IMR-90 (cell line): Measurements from ENCODE around the gene CDH26. TPM values are rescaled to one million over a fixed set of nuclear protein-coding genes. Genes with fewer than 3 reads are reported as not detected.

Experiments used
- ATAC-seq: fragments of 200-7000 bp; cut with Tn5 transposase; 2 replicates; pipeline ENCODE4 v1.9.1; 2020; ENCODE audit warnings: low read depth, mild to moderate bottlenecking, moderate library complexity
- BruUV-seq: library from RNA; stranded (reverse); fragments of 400-500 nt; replicated peaks from 2 replicates; lab custom pipeline; 2021; lab: Mats Ljungman, UMichigan
- CTCF ChIA-PET: fragments of 300-600 bp; formaldehyde crosslinking; extraction: SDS; loops from one replicate; lab custom pipeline; 2021; ENCODE audit warnings: antibody characterized with exemption; lab: Yijun Ruan, JAX
- POLR2A ChIA-PET: fragments of 300-600 bp; sonication (Branson Sonifier 250); formaldehyde crosslinking; loops from one replicate; lab custom pipeline; 2022; ENCODE audit warnings: antibody characterized with exemption; ENCODE audit not compliant: unreplicated experiment; lab: Charles Lee
- DNase-seq: peaks from one replicate; pipeline ENCODE4 v3.0.0; 2013
- H2AFZ ChIP-seq: replicated peaks from 2 replicates; pipeline ENCODE3; 2013; ENCODE audit warnings: low read length, mild to moderate bottlenecking; ENCODE audit not compliant: poor library complexity
- H2AK5ac ChIP-seq: 2 replicates; pipeline ENCODE4 v1.6.1; 2013; ENCODE audit warnings: low read depth, low read length, inconsistent platforms
- H2AK9ac ChIP-seq: replicated peaks from 2 replicates; pipeline ENCODE3; 2013; ENCODE audit warnings: mild to moderate bottlenecking, low read depth, low read length, moderate library complexity; ENCODE audit not compliant: poor library complexity
- H2BK120ac ChIP-seq: 2 replicates; pipeline ENCODE4 v1.6.1; 2013; ENCODE audit warnings: low read depth, low read length, inconsistent platforms
- H2BK15ac ChIP-seq: 3 replicates; pipeline ENCODE4 v1.6.1; 2013; ENCODE audit warnings: low read depth, low read length, inconsistent platforms
- H2BK20ac ChIP-seq: 2 replicates; pipeline ENCODE4 v1.6.1; 2013; ENCODE audit warnings: low read depth, mild to moderate bottlenecking, inconsistent platforms, low read length, moderate library complexity
- H2BK5ac ChIP-seq: 2 replicates; pipeline ENCODE4 v1.6.1; 2013; ENCODE audit warnings: mild to moderate bottlenecking, low read depth, low read length, inconsistent platforms; ENCODE audit not compliant: poor library complexity, severe bottlenecking
- H3K14ac ChIP-seq: replicated peaks from 2 replicates; pipeline ENCODE4 v1.6.1; 2013; ENCODE audit warnings: low read depth, low read length, inconsistent platforms
- H3K18ac ChIP-seq: 2 replicates; pipeline ENCODE4 v1.6.1; 2013; ENCODE audit warnings: low read depth, low read length, control low read depth
- H3K23ac ChIP-seq: 2 replicates; pipeline ENCODE4 v1.6.1; 2013; ENCODE audit warnings: low read depth, low read length, inconsistent platforms
- H3K27ac ChIP-seq: 2 replicates; pipeline ENCODE4 v1.5.1; 2013; ENCODE audit warnings: mild to moderate bottlenecking, control low read depth, low read length; ENCODE audit not compliant: insufficient read depth
- H3K27me3 ChIP-seq: 2 replicates; pipeline ENCODE4 v1.6.1; 2013; ENCODE audit warnings: low read length; ENCODE audit not compliant: control insufficient read depth, insufficient read depth
- H3K36me3 ChIP-seq: 2 replicates; pipeline ENCODE4 v1.6.1; 2013; ENCODE audit warnings: low read length, mixed read lengths; ENCODE audit not compliant: control insufficient read depth, insufficient read depth
- H3K4ac ChIP-seq: 2 replicates; pipeline ENCODE4 v1.6.1; 2013; ENCODE audit warnings: low read depth, low read length, inconsistent platforms
- H3K4me1 ChIP-seq: 2 replicates; pipeline ENCODE4 v1.6.1; 2013; ENCODE audit warnings: low read length, mixed read lengths; ENCODE audit not compliant: control insufficient read depth, insufficient read depth
- H3K4me2 ChIP-seq: 2 replicates; pipeline ENCODE4 v1.6.1; 2013; ENCODE audit warnings: low read depth, mild to moderate bottlenecking, control low read depth, low read length, moderate library complexity
- H3K4me3 ChIP-seq: 2 replicates; pipeline ENCODE4 v1.5.1; 2013; ENCODE audit warnings: low read depth, mild to moderate bottlenecking, control low read depth, low read length, moderate library complexity; ENCODE audit not compliant: insufficient read depth
- H3K56ac ChIP-seq: 2 replicates; pipeline ENCODE4 v1.6.1; 2013; ENCODE audit warnings: low read length, inconsistent platforms; ENCODE audit not compliant: insufficient read depth; ENCODE audit errors: extremely low read depth
- H3K79me1 ChIP-seq, 2 experiments: 2 replicates each; pipeline ENCODE4 v1.6.1; 2013; ENCODE audit warnings: low read length in 2 of 2, inconsistent platforms in 1 of 2, low read depth in 1 of 2
- H3K9ac ChIP-seq: 2 replicates; pipeline ENCODE4 v1.6.1; 2013; ENCODE audit warnings: low read depth, low read length, control low read depth
- H3K9me1 ChIP-seq: 2 replicates; pipeline ENCODE4 v1.6.1; 2013; ENCODE audit warnings: low read length, inconsistent platforms; ENCODE audit not compliant: insufficient read depth
- H3K9me3 ChIP-seq: 2 replicates; pipeline ENCODE4 v1.6.1; 2013; ENCODE audit warnings: low read length; ENCODE audit not compliant: control insufficient read depth, insufficient read depth
- H4K20me1 ChIP-seq: 2 replicates; pipeline ENCODE4 v1.6.1; 2013; ENCODE audit warnings: low read length, inconsistent platforms; ENCODE audit not compliant: insufficient read depth
- H4K5ac ChIP-seq: 2 replicates; pipeline ENCODE4 v1.6.1; 2013; ENCODE audit warnings: mild to moderate bottlenecking, low read depth, low read length, control low read depth
- H4K8ac ChIP-seq, 2 experiments: 2 replicates each; pipeline ENCODE4 v1.6.1; 2013; ENCODE audit warnings: low read depth in 2 of 2, low read length in 2 of 2, control low read depth in 1 of 2, inconsistent platforms in 1 of 2
- H4K91ac ChIP-seq: 2 replicates; pipeline ENCODE4 v1.6.1; 2013; ENCODE audit warnings: low read depth, low read length, inconsistent platforms; ENCODE audit not compliant: insufficient read depth
- BHLHE40 ChIP-seq: fragments of 150-350 bp; IDR thresholded peaks from 2 replicates; pipeline ENCODE4 v1.6.1; 2016; ENCODE audit warnings: mild to moderate bottlenecking, low read depth, low read length
- CEBPB ChIP-seq: IDR thresholded peaks from 2 replicates; pipeline ENCODE4 v1.6.1; 2012; ENCODE audit warnings: low read depth, low read length, improper control_type of control experiment
- CHD1 ChIP-seq: IDR thresholded peaks from 2 replicates; pipeline ENCODE4 v1.6.1; 2012; ENCODE audit warnings: low read depth, low read length, improper control_type of control experiment
- FOS ChIP-seq: fragments of 150-350 bp; IDR thresholded peaks from 2 replicates; pipeline ENCODE4 v1.6.1; 2016; ENCODE audit warnings: low read depth, low read length
- MAFK ChIP-seq: IDR thresholded peaks from 2 replicates; pipeline ENCODE4 v1.6.1; 2012; ENCODE audit warnings: low read depth, low read length, improper control_type of control experiment
- MAZ ChIP-seq: IDR thresholded peaks from 2 replicates; pipeline ENCODE4 v1.6.1; 2012; ENCODE audit warnings: low read depth, mild to moderate bottlenecking, low read length, improper control_type of control experiment, moderate library complexity, borderline replicate concordance
- MXI1 ChIP-seq: IDR thresholded peaks from 2 replicates; pipeline ENCODE4 v1.6.1; 2012; ENCODE audit warnings: low read depth, mild to moderate bottlenecking, low read length, moderate library complexity, borderline replicate concordance
- NFE2L2 ChIP-seq: fragments of 150-350 bp; IDR thresholded peaks from 2 replicates; pipeline ENCODE4 v1.6.1; 2016; ENCODE audit warnings: low read depth, mild to moderate bottlenecking, low read length
- POLR2A ChIP-seq: IDR thresholded peaks from 2 replicates; pipeline ENCODE4 v1.6.1; 2012; ENCODE audit warnings: mild to moderate bottlenecking, low read depth, low read length
- RAD21 ChIP-seq: IDR thresholded peaks from 2 replicates; pipeline ENCODE4 v1.6.1; 2012; ENCODE audit warnings: low read length, improper control_type of control experiment
- RCOR1 ChIP-seq: IDR thresholded peaks from 2 replicates; pipeline ENCODE4 v1.6.1; 2012; ENCODE audit warnings: mild to moderate bottlenecking, low read length, improper control_type of control experiment; ENCODE audit not compliant: insufficient replicate concordance
- RFX5 ChIP-seq: IDR thresholded peaks from 2 replicates; pipeline ENCODE4 v1.8.0; 2012; ENCODE audit warnings: low read depth, mild to moderate bottlenecking, low read length, moderate library complexity
- WGBS, 2 experiments: methylation state at CpG; one replicate each; pipeline versions ENCODE4 v1.1.5 to v1.1.7; 2013; ENCODE audit warnings: missing lambda C conversion rate in 2 of 2; ENCODE audit not compliant: insufficient read length in 1 of 2; ENCODE audit errors: extremely low coverage in 2 of 2; 5-methylcytosine and 5-hydroxymethylcytosine counted together
- dilution Hi-C: fragments of 300-500 bp; cut with HindIII; formaldehyde crosslinking; loops from one replicate; pipeline ENCODE4 v1.14.3; 2018; ENCODE audit warnings: low sequenced_read_pairs; ENCODE audit not compliant: unreplicated experiment
- in situ Hi-C: fragments of 300-500 bp; cut with MboI; formaldehyde crosslinking; loops from 3 replicates; pipeline ENCODE4 v1.14.3; 2019; ENCODE audit warnings: low sequenced_read_pairs, inconsistent platforms, mixed read lengths
- intact Hi-C: fragments of 100-400 bp; cut with micrococcal nuclease; formaldehyde crosslinking; loops from 2 replicates; pipeline ENCODE4 v1.10.0; 2022
- polyA plus RNA-seq, 3 experiments: library from polyadenylated mRNA; depleted of rRNA; stranded (reverse); fragments of >200 nt; gene quantifications; 2 replicates each; pipeline ENCODE4 v1.2.3, GENCODE V29; 2012; ENCODE audit warnings: low replicate concordance in 1 of 3
- total RNA-seq: library from RNA; depleted of rRNA; stranded (reverse); fragments of >200 nt; gene quantifications from 2 replicates; pipeline ENCODE4 v1.2.3, GENCODE V29; 2012
- TF ChIP-seq, protein P1 (sequence below): fragments of 150-350 bp; IDR thresholded peaks from 2 replicates; pipeline ENCODE4 v1.6.1; 2016; ENCODE audit warnings: low read depth, mild to moderate bottlenecking, low read length, moderate library complexity, borderline replicate concordance
- TF ChIP-seq, protein P2 (sequence below): fragments of 150-350 bp; IDR thresholded peaks from 2 replicates; pipeline ENCODE4 v1.6.1; 2017; ENCODE audit warnings: mild to moderate bottlenecking, antibody characterized with exemption, low read length, low read depth
- TF ChIP-seq, protein P3 (sequence below): conservative IDR thresholded peaks from 2 replicates; pipeline ENCODE4 v1.5.1; 2012; ENCODE audit warnings: mild to moderate bottlenecking, low read depth, low read length, improper control_type of control experiment

The CDH26 gene
- total and polyA plus RNA-seq, 2 of the 4 experiments (the other 2 are of a cell fraction), result not detected

DNA sequence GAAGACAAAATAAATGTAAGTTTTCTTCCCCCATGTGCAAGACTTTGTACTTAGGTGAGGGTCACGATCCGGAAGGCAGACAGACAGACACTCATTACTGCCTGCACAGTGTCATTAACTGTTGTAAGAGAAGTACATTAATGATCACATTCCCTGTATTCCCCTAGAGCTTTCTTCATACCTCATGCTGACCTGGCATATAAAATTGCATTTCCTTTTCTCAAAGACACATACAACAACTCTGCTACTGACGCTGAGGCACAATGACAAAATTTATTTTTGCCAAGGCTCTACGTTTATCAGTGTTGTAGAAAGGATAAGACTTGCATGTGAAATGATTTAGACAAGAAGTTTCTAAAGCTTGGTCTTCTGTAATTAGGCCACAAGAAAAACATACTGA, 21.8 kb upstream of the CDH26 start:
- Histone ChIP-seq H2AK5ac (no peak overlapping the region), H3K27me3 (no peaks in the 10 kb centered on the region), H3K56ac (no peak overlapping the region), H3K9me1 (no peaks in the 10 kb centered on the region), H3K4me2 (no peak overlapping the region), H3K79me1 (peaks cover 10 to 16% of the 10 kb centered on the region in 2 experiments), H4K5ac (no peak overlapping the region), H2AK9ac (no peak overlapping the region), H3K18ac (no peak overlapping the region), H4K91ac (no peak overlapping the region), H3K4me1 (peaks cover 9% of the 10 kb centered on the region), H3K9ac (no peak overlapping the region), H4K20me1 (peaks cover 13% of the 10 kb centered on the region), H3K23ac (no peak overlapping the region), H3K14ac (no peak overlapping the region), H3K36me3 (no peaks in the 10 kb centered on the region), H3K9me3 (no peaks in the 10 kb centered on the region), H3K4ac (no peak overlapping the region), H2BK20ac (no peak overlapping the region), H3K4me3 (no peak overlapping the region), H4K8ac (no peak overlapping the region), H2AFZ (no peak overlapping the region), H2BK120ac (no peak overlapping the region), H3K27ac (no peak overlapping the region), H2BK5ac (no peak overlapping the region), H2BK15ac (no peak overlapping the region)
- ATAC-seq (no peak), DNase-seq (no peak)
- in situ Hi-C loops, result no loop called here
- dilution Hi-C loops, result no loop called here
- WGBS, 2 experiments, result no CpG with 5 or more reads among the region's 4 CpGs
- intact Hi-C loops, result no loop called here
- TF ChIP-seq POLR2A (no peak), BHLHE40 (no peak), CHD1 (no peak), MAFK (no peak), FOS (no peak), RAD21 (no peak), RFX5 (no peak), MXI1 (no peak), RCOR1 (no peak), MAZ (no peak), NFE2L2 (no peak), CEBPB (no peak)
- TF ChIP-seq, protein P1, sequence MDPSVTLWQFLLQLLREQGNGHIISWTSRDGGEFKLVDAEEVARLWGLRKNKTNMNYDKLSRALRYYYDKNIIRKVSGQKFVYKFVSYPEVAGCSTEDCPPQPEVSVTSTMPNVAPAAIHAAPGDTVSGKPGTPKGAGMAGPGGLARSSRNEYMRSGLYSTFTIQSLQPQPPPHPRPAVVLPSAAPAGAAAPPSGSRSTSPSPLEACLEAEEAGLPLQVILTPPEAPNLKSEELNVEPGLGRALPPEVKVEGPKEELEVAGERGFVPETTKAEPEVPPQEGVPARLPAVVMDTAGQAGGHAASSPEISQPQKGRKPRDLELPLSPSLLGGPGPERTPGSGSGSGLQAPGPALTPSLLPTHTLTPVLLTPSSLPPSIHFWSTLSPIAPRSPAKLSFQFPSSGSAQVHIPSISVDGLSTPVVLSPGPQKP, result no peak
- TF ChIP-seq, protein P2, sequence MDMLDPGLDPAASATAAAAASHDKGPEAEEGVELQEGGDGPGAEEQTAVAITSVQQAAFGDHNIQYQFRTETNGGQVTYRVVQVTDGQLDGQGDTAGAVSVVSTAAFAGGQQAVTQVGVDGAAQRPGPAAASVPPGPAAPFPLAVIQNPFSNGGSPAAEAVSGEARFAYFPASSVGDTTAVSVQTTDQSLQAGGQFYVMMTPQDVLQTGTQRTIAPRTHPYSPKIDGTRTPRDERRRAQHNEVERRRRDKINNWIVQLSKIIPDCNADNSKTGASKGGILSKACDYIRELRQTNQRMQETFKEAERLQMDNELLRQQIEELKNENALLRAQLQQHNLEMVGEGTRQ, result no peak
- TF ChIP-seq, protein P3, sequence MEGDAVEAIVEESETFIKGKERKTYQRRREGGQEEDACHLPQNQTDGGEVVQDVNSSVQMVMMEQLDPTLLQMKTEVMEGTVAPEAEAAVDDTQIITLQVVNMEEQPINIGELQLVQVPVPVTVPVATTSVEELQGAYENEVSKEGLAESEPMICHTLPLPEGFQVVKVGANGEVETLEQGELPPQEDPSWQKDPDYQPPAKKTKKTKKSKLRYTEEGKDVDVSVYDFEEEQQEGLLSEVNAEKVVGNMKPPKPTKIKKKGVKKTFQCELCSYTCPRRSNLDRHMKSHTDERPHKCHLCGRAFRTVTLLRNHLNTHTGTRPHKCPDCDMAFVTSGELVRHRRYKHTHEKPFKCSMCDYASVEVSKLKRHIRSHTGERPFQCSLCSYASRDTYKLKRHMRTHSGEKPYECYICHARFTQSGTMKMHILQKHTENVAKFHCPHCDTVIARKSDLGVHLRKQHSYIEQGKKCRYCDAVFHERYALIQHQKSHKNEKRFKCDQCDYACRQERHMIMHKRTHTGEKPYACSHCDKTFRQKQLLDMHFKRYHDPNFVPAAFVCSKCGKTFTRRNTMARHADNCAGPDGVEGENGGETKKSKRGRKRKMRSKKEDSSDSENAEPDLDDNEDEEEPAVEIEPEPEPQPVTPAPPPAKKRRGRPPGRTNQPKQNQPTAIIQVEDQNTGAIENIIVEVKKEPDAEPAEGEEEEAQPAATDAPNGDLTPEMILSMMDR, result no peak
- ChIA-PET CTCF (no interaction called here), POLR2A (no interaction called here)
- BruUV-seq, result no TSS peak
